PFSK-1 (cell line): Measurements from ENCODE around the gene RAD54L2.

Experiments used
- REST ChIP-seq, 2 experiments: IDR thresholded peaks; 2 replicates each; pipeline versions ENCODE4 v1.6.1 to v1.8.0; 2011 to 2012; ENCODE audit warnings: low read depth in 2 of 2, low read length in 2 of 2, control low read depth in 1 of 2, inconsistent platforms in 1 of 2, mild to moderate bottlenecking in 1 of 2, moderate library complexity in 1 of 2; ENCODE audit not compliant: insufficient read depth in 1 of 2
- SIN3A ChIP-seq: IDR thresholded peaks from 2 replicates; pipeline ENCODE4 v1.6.1; 2012; ENCODE audit warnings: mild to moderate bottlenecking, low read length, moderate library complexity, borderline replicate concordance; ENCODE audit not compliant: insufficient read depth
- TAF1 ChIP-seq: IDR thresholded peaks from 2 replicates; pipeline ENCODE4 v1.6.1; 2012; ENCODE audit warnings: low read length, control low read depth, borderline replicate concordance; ENCODE audit not compliant: insufficient read depth

- no peak for TF ChIP-seq TAF1
- no peak for TF ChIP-seq REST (IDR thresholded peaks at IDR 0.05; ENCODE audit: insufficient read depth in 1 of 2, low read depth in 2 of 2, low read length in 2 of 2)
- TF ChIP-seq SIN3A: no peak
These were observed 16.1 kb upstream of the RAD54L2 start for GRCh38 chr3:51522273-51522962.
